ENCODE data around the gene CCDC34.

DNA sequence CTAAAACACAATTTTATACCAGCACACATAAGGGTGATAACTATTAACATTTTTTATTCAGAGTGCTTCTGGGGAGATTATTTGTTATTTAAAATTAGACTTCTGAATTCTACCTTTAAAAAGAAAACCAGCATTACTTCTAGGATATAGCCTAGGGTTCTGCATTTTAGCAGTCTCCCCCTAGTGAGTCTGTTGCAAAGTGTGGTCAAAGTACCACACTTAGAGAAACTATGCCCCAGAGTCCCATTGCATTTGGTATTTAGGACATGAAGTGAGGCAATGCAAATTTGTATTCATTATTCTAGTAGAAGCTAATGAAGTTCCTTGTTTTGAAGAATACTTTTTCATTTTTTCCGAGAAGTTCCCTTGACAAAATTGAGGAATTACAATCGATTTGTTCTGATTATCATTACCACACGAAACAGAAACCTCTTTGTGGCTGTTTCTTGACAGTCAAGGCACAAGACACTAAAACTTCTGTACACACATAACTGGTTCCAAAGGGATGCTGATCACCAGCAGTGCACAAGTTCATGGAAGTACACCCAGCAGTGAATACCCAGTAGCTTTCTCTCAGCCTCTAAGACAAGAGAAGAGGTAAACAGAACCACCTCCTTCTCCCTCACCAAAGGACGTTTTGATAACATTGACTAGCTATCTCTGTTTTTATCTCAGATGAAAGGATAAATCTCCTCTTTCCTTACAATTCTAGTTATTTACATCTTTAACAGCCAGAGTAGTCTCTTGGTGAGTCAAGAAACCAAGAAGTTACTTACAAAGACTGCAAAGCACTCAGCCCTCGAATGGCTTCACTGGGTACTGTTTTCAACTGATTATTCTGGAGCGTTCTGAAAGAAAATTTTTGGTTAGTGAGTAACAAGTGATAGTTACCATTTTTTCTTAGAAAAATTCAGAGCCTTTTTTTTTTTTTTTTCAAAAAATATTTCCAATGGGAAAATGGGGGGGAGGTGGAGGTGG lies 27.6 kb upstream of the CCDC34 start:
- TF ChIP-seq, protein P1, sequence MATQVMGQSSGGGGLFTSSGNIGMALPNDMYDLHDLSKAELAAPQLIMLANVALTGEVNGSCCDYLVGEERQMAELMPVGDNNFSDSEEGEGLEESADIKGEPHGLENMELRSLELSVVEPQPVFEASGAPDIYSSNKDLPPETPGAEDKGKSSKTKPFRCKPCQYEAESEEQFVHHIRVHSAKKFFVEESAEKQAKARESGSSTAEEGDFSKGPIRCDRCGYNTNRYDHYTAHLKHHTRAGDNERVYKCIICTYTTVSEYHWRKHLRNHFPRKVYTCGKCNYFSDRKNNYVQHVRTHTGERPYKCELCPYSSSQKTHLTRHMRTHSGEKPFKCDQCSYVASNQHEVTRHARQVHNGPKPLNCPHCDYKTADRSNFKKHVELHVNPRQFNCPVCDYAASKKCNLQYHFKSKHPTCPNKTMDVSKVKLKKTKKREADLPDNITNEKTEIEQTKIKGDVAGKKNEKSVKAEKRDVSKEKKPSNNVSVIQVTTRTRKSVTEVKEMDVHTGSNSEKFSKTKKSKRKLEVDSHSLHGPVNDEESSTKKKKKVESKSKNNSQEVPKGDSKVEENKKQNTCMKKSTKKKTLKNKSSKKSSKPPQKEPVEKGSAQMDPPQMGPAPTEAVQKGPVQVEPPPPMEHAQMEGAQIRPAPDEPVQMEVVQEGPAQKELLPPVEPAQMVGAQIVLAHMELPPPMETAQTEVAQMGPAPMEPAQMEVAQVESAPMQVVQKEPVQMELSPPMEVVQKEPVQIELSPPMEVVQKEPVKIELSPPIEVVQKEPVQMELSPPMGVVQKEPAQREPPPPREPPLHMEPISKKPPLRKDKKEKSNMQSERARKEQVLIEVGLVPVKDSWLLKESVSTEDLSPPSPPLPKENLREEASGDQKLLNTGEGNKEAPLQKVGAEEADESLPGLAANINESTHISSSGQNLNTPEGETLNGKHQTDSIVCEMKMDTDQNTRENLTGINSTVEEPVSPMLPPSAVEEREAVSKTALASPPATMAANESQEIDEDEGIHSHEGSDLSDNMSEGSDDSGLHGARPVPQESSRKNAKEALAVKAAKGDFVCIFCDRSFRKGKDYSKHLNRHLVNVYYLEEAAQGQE (IDR thresholded peaks at IDR 0.05; ENCODE audit: insufficient read depth in 1 of 2, low read depth in 2 of 2, low read length in 2 of 2) = no peak
- TF ChIP-seq POLR2AphosphoS5 (IDR thresholded peaks at IDR 0.05; ENCODE audit: low read depth, low read length) (no peak), SIN3A (IDR thresholded peaks at IDR 0.05; ENCODE audit: borderline replicate concordance, insufficient read depth, low read length) (no peak)
